ENCODE results near the gene SLC12A8.

GRCh38 chr3:125220727-125221429 lies 8.3 kb upstream of the SLC12A8 start:
- TF ChIP-seq CTCF (IDR thresholded peaks at IDR 0.05) (no peak), POLR2A (IDR thresholded peaks at IDR 0.05) (no peak), POLR2AphosphoS5 (IDR thresholded peaks at IDR 0.05) (no peak)
